ENCODE measurements around the gene ABCA10. TPM values are rescaled to one million over a fixed set of nuclear protein-coding genes. Genes with fewer than 3 reads are reported as not detected.
"Not testable (repeated sequence)": the region's sequence is repeated elsewhere in the genome, so short reads cannot be mapped to it uniquely, and the experiment has no call there.

ABCA10 gene
- total and polyA plus RNA-seq, 2 of the 13 experiments (the other 11 are each of a cell fraction or from before 2014, with no cell fraction given), result 0.02 to 0.08 TPM

DNA sequence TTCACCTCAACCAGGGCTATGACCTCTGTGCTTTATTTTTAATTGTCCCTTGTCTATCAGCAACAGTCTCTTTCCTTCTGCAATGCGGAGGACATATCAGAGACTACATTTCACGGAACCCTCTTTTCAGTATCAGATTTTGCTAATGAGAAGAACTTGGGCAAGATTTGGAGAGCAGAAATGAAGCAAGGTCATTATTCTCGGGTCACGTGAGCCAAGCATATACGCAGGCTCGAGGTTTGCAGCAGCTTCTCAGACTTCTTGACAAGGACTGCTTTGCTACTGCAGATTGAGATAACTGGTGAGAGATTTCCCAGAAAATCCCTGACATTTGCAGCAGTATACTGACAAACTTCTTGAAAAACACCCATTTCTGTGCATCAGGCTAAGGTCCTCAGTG lies 30.4 kb downstream of the ABCA10 start:
- Histone ChIP-seq H3K4me1 (ENCODE audit: insufficient read depth, low read length) (no peaks in the 10 kb centered on the region), H3K4me2 (ENCODE audit: low read depth, low read length) (no peak overlapping the region), H3K36me3 (replicated peaks in 1 of 2; ENCODE audit: control insufficient read depth in 1 of 2, insufficient read depth in 2 of 2, low read length in 2 of 2) (no peaks in the 10 kb centered on the region), H3K9me3 (ENCODE audit: low read length) (no peaks in the 10 kb centered on the region), H3K27me3 (ENCODE audit: control insufficient read depth in 1 of 2, insufficient read depth in 2 of 2, low read length in 2 of 2) (no peaks in the 10 kb centered on the region), H3K4me3 (replicated peaks in 1 of 3; ENCODE audit: insufficient read depth in 1 of 3, low read depth in 2 of 3, low read length in 3 of 3) (no peak overlapping the region), H3K27ac (ENCODE audit: extremely low read length, insufficient read depth, low read length) (no peak overlapping the region), H3K9ac (ENCODE audit: insufficient read depth, low read depth, low read length) (no peak overlapping the region), H2AFZ (ENCODE audit: low read length) (no peak overlapping the region), H3K79me2 (ENCODE audit: insufficient read depth, low read length) (no peaks in the 10 kb centered on the region), H4K20me1 (ENCODE audit: insufficient read depth, low read length) (no peaks in the 10 kb centered on the region)
- TF ChIP-seq NCOA5 (CRISPR knock-in tag; IDR thresholded peaks at IDR 0.05), result no peak
- TF ChIP-seq, protein P1, sequence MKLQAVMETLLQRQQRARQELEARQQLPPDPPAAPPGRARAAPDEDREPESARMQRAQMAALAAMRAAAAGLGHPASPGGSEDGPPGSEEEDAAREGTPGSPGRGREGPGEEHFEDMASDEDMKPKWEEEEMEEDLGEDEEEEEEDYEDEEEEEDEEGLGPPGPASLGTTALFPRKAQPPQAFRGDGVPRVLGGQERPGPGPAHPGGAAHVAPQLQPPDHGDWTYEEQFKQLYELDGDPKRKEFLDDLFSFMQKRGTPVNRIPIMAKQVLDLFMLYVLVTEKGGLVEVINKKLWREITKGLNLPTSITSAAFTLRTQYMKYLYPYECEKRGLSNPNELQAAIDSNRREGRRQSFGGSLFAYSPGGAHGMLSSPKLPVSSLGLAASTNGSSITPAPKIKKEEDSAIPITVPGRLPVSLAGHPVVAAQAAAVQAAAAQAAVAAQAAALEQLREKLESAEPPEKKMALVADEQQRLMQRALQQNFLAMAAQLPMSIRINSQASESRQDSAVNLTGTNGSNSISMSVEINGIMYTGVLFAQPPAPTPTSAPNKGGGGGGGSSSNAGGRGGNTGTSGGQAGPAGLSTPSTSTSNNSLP (IDR thresholded peaks at IDR 0.05; ENCODE audit: low read depth, low read length), result no peak
- no peak for FAIRE-seq
- no peak for ATAC-seq
- BruUV-seq (replicated peaks), result no TSS peak
- intact Hi-C loops (cut with micrococcal nuclease; ENCODE audit: unreplicated experiment) (no loop called here), in situ Hi-C loops (cut with HindIII; ENCODE audit: extremely low pct_ligation_motif_present, low pct_unique_long_range_greater_than_20kb) (no loop called here)
- DNase-seq (ENCODE audit: low spot score), result no peak
- 41% methylated on average over 6 of the region's 6 CpGs for WGBS (ENCODE audit: low lambda C conversion rate)
- CTCF ChIA-PET (ENCODE audit: low intra/inter-chr PET ratio, low total read pairs), result no interaction called here
- POLR2A ChIA-PET, result no interaction called here

DNA sequence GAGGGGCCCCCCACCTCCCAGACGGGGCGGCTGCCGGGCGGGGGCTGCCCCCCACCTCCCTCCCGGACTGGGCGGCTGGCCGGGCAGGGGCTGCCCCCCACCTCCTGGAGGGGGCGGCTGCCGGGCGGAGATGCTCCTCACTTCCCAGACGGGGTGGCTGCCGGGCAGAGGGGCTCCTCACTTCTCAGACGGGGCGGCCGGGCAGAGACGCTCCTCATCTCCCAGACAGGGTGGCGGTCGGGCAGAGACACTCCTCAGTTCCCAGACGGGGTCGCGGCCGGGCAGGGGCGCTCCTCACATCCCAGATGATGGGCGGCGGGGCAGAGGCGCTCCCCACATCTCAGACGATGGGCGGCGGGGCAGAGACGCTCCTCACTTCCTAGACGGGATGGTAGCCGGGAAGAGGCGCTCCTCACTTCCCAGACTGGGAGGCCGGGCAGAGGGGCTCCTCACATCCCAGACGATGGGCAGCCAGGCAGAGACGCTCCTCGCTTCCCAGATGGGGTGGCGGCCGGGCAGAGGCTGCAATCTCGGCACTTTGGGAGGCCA lies 32.4 kb downstream of the ABCA10 start:
- H3K27me3 ChIP-seq (ENCODE audit: control insufficient read depth in 1 of 2, insufficient read depth in 2 of 2, low read length in 2 of 2); CTCF ChIA-PET (ENCODE audit: low intra/inter-chr PET ratio, low total read pairs); H3K79me2 ChIP-seq (ENCODE audit: insufficient read depth, low read length); POLR2A ChIA-PET; H3K4me3 ChIP-seq (replicated peaks in 1 of 3; ENCODE audit: insufficient read depth in 1 of 3, low read depth in 2 of 3, low read length in 3 of 3); H3K4me2 ChIP-seq (ENCODE audit: low read depth, low read length); FAIRE-seq; H3K4me1 ChIP-seq (ENCODE audit: insufficient read depth, low read length); BruUV-seq (replicated peaks); H3K9ac ChIP-seq (ENCODE audit: insufficient read depth, low read depth, low read length); intact Hi-C loops (cut with micrococcal nuclease; ENCODE audit: unreplicated experiment); H2AFZ ChIP-seq (ENCODE audit: low read length); H4K20me1 ChIP-seq (ENCODE audit: insufficient read depth, low read length); ATAC-seq; H3K36me3 ChIP-seq (replicated peaks in 1 of 2; ENCODE audit: control insufficient read depth in 1 of 2, insufficient read depth in 2 of 2, low read length in 2 of 2); H3K9me3 ChIP-seq (ENCODE audit: low read length); in situ Hi-C loops (cut with HindIII; ENCODE audit: extremely low pct_ligation_motif_present, low pct_unique_long_range_greater_than_20kb); H3K27ac ChIP-seq (ENCODE audit: extremely low read length, insufficient read depth, low read length); DNase-seq (ENCODE audit: low spot score): not testable (repeated sequence)
- WGBS (ENCODE audit: low lambda C conversion rate), result 88% methylated on average over 23 of the region's 40 CpGs
